Glutamatergic neuron (in vitro differentiated cells): ENCODE results near the gene ZKSCAN2. TPM values are rescaled to one million over a fixed set of nuclear protein-coding genes. Genes with fewer than 3 reads are reported as not detected.
A peak's percentile ranks its signal among the peaks of the same experiment; 100 is the strongest.

Experiments used
- DNase-seq: peaks from one replicate; pipeline ENCODE4 v3.0.0; 2022
- H3K27ac Mint-ChIP-seq: one replicate; pipeline ENCODE4 v1.8.0; 2020; ENCODE audit warnings: mild to moderate bottlenecking, mixed read lengths, inconsistent platforms; ENCODE audit not compliant: unreplicated experiment
- H3K27me3 Mint-ChIP-seq: one replicate; pipeline ENCODE4 v1.8.0; 2020; ENCODE audit warnings: mild to moderate bottlenecking, moderate library complexity, mixed read lengths, inconsistent platforms; ENCODE audit not compliant: unreplicated experiment
- H3K36me3 Mint-ChIP-seq: one replicate; pipeline ENCODE4 v1.8.0; 2020; ENCODE audit warnings: mild to moderate bottlenecking, mixed read lengths, inconsistent platforms; ENCODE audit not compliant: unreplicated experiment
- H3K4me1 Mint-ChIP-seq: one replicate; pipeline ENCODE4 v1.8.0; 2020; ENCODE audit warnings: mild to moderate bottlenecking, low read depth, mixed read lengths, inconsistent platforms; ENCODE audit not compliant: unreplicated experiment
- H3K4me3 Mint-ChIP-seq: one replicate; pipeline ENCODE4 v1.8.0; 2020; ENCODE audit warnings: mild to moderate bottlenecking, mixed read lengths, inconsistent platforms; ENCODE audit not compliant: unreplicated experiment
- H3K9me3 Mint-ChIP-seq: one replicate; pipeline ENCODE4 v1.8.0; 2020; ENCODE audit warnings: mild to moderate bottlenecking, moderate library complexity, mixed read lengths, inconsistent platforms; ENCODE audit not compliant: unreplicated experiment
- CTCF ChIP-seq: fragments of 200-600 bp; sonication (generic); IDR thresholded peaks from one replicate; pipeline ENCODE4 v1.5.0; 2021; ENCODE audit not compliant: partially characterized antibody, unreplicated experiment
- long read RNA-seq: library from polyadenylated mRNA; unstranded; transcript quantifications from one replicate; pipeline ENCODE4 v2.0.0, GENCODE V29; 2020; ENCODE audit not compliant: unreplicated experiment
- total RNA-seq: library from RNA; stranded (reverse); fragmentation: NEBNext Ultra II Directional; extraction: Animal tissue kit (Norgen Biotek cat#: 25700); gene quantifications from one replicate; pipeline ENCODE4 v1.2.1, GENCODE V29; 2021; ENCODE audit not compliant: unreplicated experiment

ZKSCAN2 gene
- total RNA-seq, result 16.6 TPM
- long read RNA-seq, partial matches to known transcripts, result 0 of 1 reads
- long read RNA-seq, other reads (novel, unspliced or antisense), result 1 of 1 reads

- Mint-ChIP-seq H3K36me3 (no peaks in the 10 kb centered on the region), H3K4me1 (peaks cover 18% of the 10 kb centered on the region), H3K27me3 (peaks cover 4% of the 10 kb centered on the region), H3K27ac (peak within 1 kb of the TSS; percentile 95), H3K4me3 (peak within 1 kb of the TSS; percentile 95), H3K9me3 (peaks cover 9% of the 10 kb centered on the region)
- DNase-seq, result peak; percentile 90
- no peak for TF ChIP-seq CTCF
Measured at GRCh38 chr16:25257470-25257955, at the start of gene ZKSCAN2. TSS of gene ZKSCAN2 (minus strand) at chr16:25257845. CDS start at chr16:25257127, 718 bp downstream.

- Mint-ChIP-seq H3K9me3 (no peaks in the 10 kb centered on the region), H3K36me3 (no peaks in the 10 kb centered on the region), H3K27me3 (no peaks in the 10 kb centered on the region), H3K4me3 (no peak overlapping the region), H3K4me1 (no peaks in the 10 kb centered on the region), H3K27ac (no peak overlapping the region)
- no peak for TF ChIP-seq CTCF
- DNase-seq, result no peak
Measured at GRCh38 chr16:25299792-25300590, 42.3 kb upstream of the ZKSCAN2 start.

GRCh38 chr16:25298165-25298872, 40.7 kb upstream of the ZKSCAN2 start:
- Mint-ChIP-seq H3K4me1 (no peaks in the 10 kb centered on the region), H3K9me3 (peaks cover under 1% of the 10 kb centered on the region)

GRCh38 chr16:25297151-25297787, 39.6 kb upstream of the ZKSCAN2 start:
- H3K4me3 Mint-ChIP-seq, result no peak overlapping the region
- peaks cover 6% of the 10 kb centered on the region for H3K36me3 Mint-ChIP-seq
- H3K27ac Mint-ChIP-seq, result no peak overlapping the region
- no peaks in the 10 kb centered on the region for H3K4me1 Mint-ChIP-seq
- H3K9me3 Mint-ChIP-seq, result peaks cover 6% of the 10 kb centered on the region
- no peak for TF ChIP-seq CTCF
- no peaks in the 10 kb centered on the region for H3K27me3 Mint-ChIP-seq
- DNase-seq, result no peak

More at GRCh38 chr16:25298165-25298872, 40.7 kb upstream of the ZKSCAN2 start:
- Mint-ChIP-seq H3K36me3 (no peaks in the 10 kb centered on the region), H3K27me3 (no peaks in the 10 kb centered on the region), H3K27ac (no peak overlapping the region), H3K4me3 (no peak overlapping the region)
- TF ChIP-seq CTCF, result no peak
- no peak for DNase-seq
